H1 (cell line): Measurements from ENCODE around the gene SIPA1L3. TPM values are rescaled to one million over a fixed set of nuclear protein-coding genes. Genes with fewer than 3 reads are reported as not detected.

Experiments
- CTCF ChIA-PET: fragments of 300-600 bp; sonication (Branson Sonifier 250); formaldehyde crosslinking; loops from one replicate; lab custom pipeline; 2021; ENCODE audit not compliant: partially characterized antibody; lab: Charles Lee
- POLR2A ChIA-PET: fragments of 300-600 bp; sonication (Branson Sonifier 250); formaldehyde crosslinking; loops from one replicate; lab custom pipeline; 2021; ENCODE audit warnings: inconsistent platforms; ENCODE audit not compliant: partially characterized antibody; lab: Charles Lee
- DNase-seq, 2 experiments: peaks; one replicate each; pipeline versions ENCODE4 v3.0.0 to v3.0.0-alpha.2; 2010 to 2022; ENCODE audit warnings: low spot score in 2 of 2, low read depth in 1 of 2, mixed read lengths in 1 of 2
- FAIRE-seq: peaks from 2 replicates; lab custom pipeline; 2011; peaks lifted over from hg19 to GRCh38; lab: Jason Lieb, UNC
- H2AFZ ChIP-seq: 2 replicates; pipeline ENCODE4 v1.8.1; 2012; ENCODE audit warnings: low read length, inconsistent platforms
- H2AK5ac ChIP-seq: 2 replicates; pipeline ENCODE4 v1.6.1; 2013; ENCODE audit warnings: low read depth, low read length
- H2BK120ac ChIP-seq: replicated peaks from 2 replicates; pipeline ENCODE3; 2013; ENCODE audit warnings: low read depth, low read length, inconsistent platforms
- H2BK12ac ChIP-seq: 2 replicates; pipeline ENCODE4 v1.6.1; 2013; ENCODE audit warnings: low read depth, low read length
- H2BK15ac ChIP-seq: 2 replicates; pipeline ENCODE4 v1.6.1; 2013; ENCODE audit warnings: low read length
- H2BK20ac ChIP-seq: 2 replicates; pipeline ENCODE4 v1.6.1; 2013; ENCODE audit warnings: low read length
- H2BK5ac ChIP-seq: 2 replicates; pipeline ENCODE4 v1.6.1; 2013; ENCODE audit warnings: low read depth, low read length
- H3K14ac ChIP-seq: 2 replicates; pipeline ENCODE4 v1.6.1; 2013; ENCODE audit warnings: inconsistent platforms; ENCODE audit not compliant: insufficient read length
- H3K18ac ChIP-seq: 2 replicates; pipeline ENCODE4 v1.6.1; 2013; ENCODE audit warnings: low read length; ENCODE audit errors: extremely low read depth
- H3K23ac ChIP-seq: 2 replicates; pipeline ENCODE4 v1.6.1; 2013; ENCODE audit warnings: inconsistent platforms; ENCODE audit not compliant: insufficient read length
- H3K23me2 ChIP-seq: 2 replicates; pipeline ENCODE4 v1.6.1; 2013; ENCODE audit warnings: low read depth, low read length
- H3K27ac ChIP-seq: 2 replicates; pipeline ENCODE4 v1.6.1; 2011; ENCODE audit warnings: low read depth, low read length, inconsistent platforms
- H3K27me3 ChIP-seq, 4 experiments: replicated peaks in 1 of 4; 1 replicate in 1 of 4; 2 replicates in 3 of 4; pipeline versions ENCODE4 v1.6.1 to v1.8.1; 2011 to 2013; ENCODE audit warnings: low read length in 3 of 4, mild to moderate bottlenecking in 3 of 4, inconsistent platforms in 2 of 4, mixed read lengths in 2 of 4, moderate library complexity in 1 of 4; ENCODE audit not compliant: control insufficient read depth in 3 of 4, insufficient read depth in 3 of 4; ENCODE audit errors: extremely low read depth in 1 of 4
- H3K36me3 ChIP-seq, 4 experiments: 2 replicates each; pipeline versions ENCODE4 v1.6.1 to v1.8.1; 2011 to 2013; ENCODE audit warnings: mild to moderate bottlenecking in 4 of 4, low read length in 3 of 4, moderate library complexity in 2 of 4, control low read depth in 1 of 4, inconsistent platforms in 1 of 4; ENCODE audit not compliant: insufficient read depth in 4 of 4, control insufficient read depth in 2 of 4
- H3K4ac ChIP-seq: replicated peaks from 2 replicates; pipeline ENCODE3; 2013; ENCODE audit warnings: low read length, low read depth, mixed read lengths, inconsistent platforms; ENCODE audit not compliant: insufficient read length
- H3K4me1 ChIP-seq, 4 experiments: replicated peaks in 1 of 4; 1 replicate in 1 of 4; 2 replicates in 3 of 4; pipeline versions ENCODE4 v1.6.1 to v1.8.1; 2011 to 2013; ENCODE audit warnings: low read length in 3 of 4, inconsistent platforms in 2 of 4, mixed read lengths in 1 of 4; ENCODE audit not compliant: insufficient read depth in 4 of 4, control insufficient read depth in 3 of 4
- H3K4me2 ChIP-seq, 2 experiments: 2 replicates each; pipeline versions ENCODE4 v1.6.1 to v1.8.1; 2011 to 2013; ENCODE audit warnings: low read depth in 2 of 2, low read length in 2 of 2, control low read depth in 1 of 2, inconsistent platforms in 1 of 2, mild to moderate bottlenecking in 1 of 2; ENCODE audit not compliant: insufficient read depth in 1 of 2
- H3K4me3 ChIP-seq, 4 experiments: fragments of 200-600, 300-600 bp in 1 of 4; sonication (generic), shearing (Covaris generic), sonication (Bioruptor Twin) in 1 of 4; 2 replicates each; pipeline versions ENCODE4 v1.5.1 to v1.8.1; 2011 to 2016; ENCODE audit warnings: low read length in 4 of 4, low read depth in 3 of 4, control low read depth in 2 of 4, inconsistent platforms in 2 of 4, mild to moderate bottlenecking in 2 of 4, mixed read lengths in 1 of 4, moderate library complexity in 1 of 4; ENCODE audit not compliant: insufficient read depth in 2 of 4; ENCODE audit errors: extremely low read depth in 1 of 4
- H3K56ac ChIP-seq: replicated peaks from 2 replicates; pipeline ENCODE3; 2013; ENCODE audit warnings: low read depth, mild to moderate bottlenecking, mixed read lengths, low read length, inconsistent platforms; ENCODE audit not compliant: insufficient read length
- H3K79me1 ChIP-seq: 2 replicates; pipeline ENCODE4 v1.6.1; 2013; ENCODE audit warnings: low read depth, low read length, control low read depth
- H3K79me2 ChIP-seq, 2 experiments: 2 replicates each; pipeline versions ENCODE4 v1.6.1 to v1.8.1; 2012 to 2013; ENCODE audit warnings: low read length in 2 of 2, mild to moderate bottlenecking in 2 of 2, inconsistent platforms in 1 of 2; ENCODE audit not compliant: insufficient read depth in 2 of 2, control insufficient read depth in 1 of 2
- H3K9ac ChIP-seq, 4 experiments: replicated peaks in 1 of 4; 1 replicate in 1 of 4; 2 replicates in 3 of 4; pipeline versions ENCODE4 v1.6.1 to v1.8.1; 2011 to 2013; ENCODE audit warnings: low read depth in 3 of 4, low read length in 3 of 4, control low read depth in 2 of 4, mild to moderate bottlenecking in 2 of 4, moderate library complexity in 2 of 4, inconsistent platforms in 1 of 4; ENCODE audit errors: extremely low read depth in 1 of 4
- H3K9me3 ChIP-seq, 2 experiments: 2 replicates each; pipeline versions ENCODE4 v1.6.1 to v1.8.1; 2012 to 2013; ENCODE audit warnings: mild to moderate bottlenecking in 2 of 2, moderate library complexity in 2 of 2, control low read depth in 1 of 2, inconsistent platforms in 1 of 2, low read depth in 1 of 2, low read length in 1 of 2, mixed read lengths in 1 of 2; ENCODE audit not compliant: insufficient read depth in 2 of 2
- H4K20me1 ChIP-seq, 2 experiments: replicated peaks in 1 of 2; 2 replicates each; pipeline versions ENCODE3 to v1.8.1; 2011 to 2013; ENCODE audit warnings: inconsistent platforms in 2 of 2, low read length in 2 of 2, mild to moderate bottlenecking in 1 of 2; ENCODE audit not compliant: insufficient read depth in 2 of 2, control insufficient read depth in 1 of 2
- H4K5ac ChIP-seq: 2 replicates; pipeline ENCODE4 v1.6.1; 2013; ENCODE audit warnings: low read length, low read depth, mixed read lengths, inconsistent platforms; ENCODE audit not compliant: insufficient read length
- H4K8ac ChIP-seq: 2 replicates; pipeline ENCODE4 v1.8.0; 2013; ENCODE audit warnings: mild to moderate bottlenecking, moderate library complexity, low read length, inconsistent platforms; ENCODE audit not compliant: insufficient read depth; ENCODE audit errors: extremely low read depth
- H4K91ac ChIP-seq: replicated peaks from 2 replicates; pipeline ENCODE3; 2013; ENCODE audit warnings: low read length, mixed read lengths, inconsistent platforms; ENCODE audit not compliant: insufficient read length
- NRF1 ChIP-seq: IDR thresholded peaks from 2 replicates; pipeline ENCODE4 v1.6.1; 2011; ENCODE audit warnings: mild to moderate bottlenecking, low read depth, low read length, improper control_type of control experiment
- WGBS, 2 experiments: shearing (Covaris generic) in 1 of 2; methylation state at CpG; one replicate each; pipeline versions ENCODE4 v1.1.6 to v1.1.7; 2013 to 2015; ENCODE audit warnings: low lambda C conversion rate in 2 of 2, mixed read lengths in 2 of 2, inconsistent platforms in 1 of 2, low coverage in 1 of 2, missing lambda C conversion rate in 1 of 2; ENCODE audit not compliant: insufficient replicate concordance in 2 of 2, insufficient coverage in 1 of 2, insufficient read length in 1 of 2; ENCODE audit errors: extremely low coverage in 1 of 2, missing lambda C conversion rate in 1 of 2; 5-methylcytosine and 5-hydroxymethylcytosine counted together
- polyA plus RNA-seq, 7 experiments: library from polyadenylated mRNA; depleted of rRNA in 3 of 7; stranded (reverse) in 5 of 7; unstranded in 2 of 7; fragments of >200 nt in 5 of 7; fragments of 200-250 nt in 2 of 7; gene quantifications; 1 replicate in 5 of 7; 2 replicates in 1 of 7; 4 replicates in 1 of 7; pipeline versions ENCODE4 v1.2.1 to v1.2.3, GENCODE V29; 2011 to 2013; ENCODE audit warnings: missing spikeins in 2 of 7, mixed read lengths in 2 of 7
- total RNA-seq: library from RNA; stranded (reverse); fragmentation: NEBNext Ultra II Directional; extraction: Animal tissue kit (Norgen Biotek cat#: 25700); gene quantifications from 2 replicates; pipeline ENCODE4 v1.2.1, GENCODE V29; 2021

The SIPA1L3 gene
- total and polyA plus RNA-seq, 2 of the 8 experiments (the other 6 are each of a cell fraction or from before 2014, with no cell fraction given), result 15.0 to 54.9 TPM

- no peaks in the 10 kb centered on the region; the same call in 1 of the 2 replicates for H3K79me1 ChIP-seq
- ChIA-PET CTCF (interaction anchor here (0.6 to 1.4 kb wide), 7 partner anchors 9 to 201 kb away, joined by 3 to 5 read pairs (median 4); no protein-coding TSS in a partner anchor), POLR2A (no interaction called here)
- H2BK5ac ChIP-seq, result no peak overlapping the region
- H2BK12ac ChIP-seq, result no peak overlapping the region
- no peak for DNase-seq
- H4K20me1 ChIP-seq, result peaks cover 0 to 10% of the 10 kb centered on the region in 2 experiments
- no peak overlapping the region for H4K8ac ChIP-seq
- no peak overlapping the region for H3K4ac ChIP-seq
- H2BK15ac ChIP-seq, result no peak overlapping the region
- 98% methylated on average over 8 of the region's 8 CpGs; no CpG with 5 or more reads in 1 of the 2 experiments for WGBS, 2 experiments
- H3K18ac ChIP-seq, result no peak overlapping the region
- H3K4me2 ChIP-seq, result no peak overlapping the region
- FAIRE-seq, result no peak
- H3K9ac ChIP-seq, result no peak overlapping the region
- H2AFZ ChIP-seq, result no peak overlapping the region
- H3K4me3 ChIP-seq, result no peak overlapping the region
- no peak overlapping the region for H4K91ac ChIP-seq
- no peak overlapping the region for H2BK20ac ChIP-seq
- no peak overlapping the region for H3K14ac ChIP-seq
- no peak overlapping the region for H4K5ac ChIP-seq
- no peaks in the 10 kb centered on the region for H3K79me2 ChIP-seq
- no peak overlapping the region for H3K56ac ChIP-seq
- no peak overlapping the region for H3K23ac ChIP-seq
- H2AK5ac ChIP-seq, result no peak overlapping the region
- no peak for TF ChIP-seq NRF1
- peaks cover 0 to 2% (median 0%) of the 10 kb centered on the region in 4 experiments; a peak in 2 of 7 replicates for H3K4me1 ChIP-seq
- H3K9me3 ChIP-seq, result peaks cover 4 to 8% of the 10 kb centered on the region in 2 experiments; a peak in 3 of 4 replicates
- H3K23me2 ChIP-seq, result no peaks in the 10 kb centered on the region
- H3K27me3 ChIP-seq, result no peaks in the 10 kb centered on the region
- no peak overlapping the region for H3K27ac ChIP-seq
- no peak overlapping the region for H2BK120ac ChIP-seq
- H3K36me3 ChIP-seq, result peaks cover 8 to 24% (median 18%) of the 10 kb centered on the region in 4 experiments; a peak in 7 of 8 replicates
Observed at GRCh38 chr19:38099966-38100365, 193.0 kb downstream of the SIPA1L3 start.
